Gastrocnemius medialis (tissue), 4 donors: ENCODE measurements around the gene ARHGAP24.

Experiments used
- CTCF ChIP-seq, 5 experiments: fragments of 450-650 bp in 3 of 5; fragments of 200-600 bp in 2 of 5; sonication (generic) in 2 of 5; IDR thresholded peaks in 4 of 5; conservative IDR thresholded peaks in 1 of 5; 1 replicate in 4 of 5; 2 replicates in 1 of 5; pipeline ENCODE4 v1.5.1; 2016 to 2019; ENCODE audit warnings: antibody characterized with exemption in 5 of 5, mild to moderate bottlenecking in 3 of 5, moderate library complexity in 3 of 5
- POLR2A ChIP-seq, 2 donors: fragments of 450-650 bp; IDR thresholded peaks; one replicate each; pipeline ENCODE4 v1.6.1; 2017; ENCODE audit warnings: antibody characterized with exemption in 2 of 2, mild to moderate bottlenecking in 2 of 2, moderate library complexity in 2 of 2

GRCh38 chr4:85498068-85498733 lies 23.3 kb downstream of the ARHGAP24 start:
- TF ChIP-seq CTCF (IDR thresholded peaks at IDR 0.05 in 4 of 5, conservative IDR thresholded peaks at IDR 0.05 in 1 of 5) (no peak), POLR2A (IDR thresholded peaks at IDR 0.05) (no peak)
